ENCODE results near the gene NCKAP1. TPM values are rescaled to one million over a fixed set of nuclear protein-coding genes. Genes with fewer than 3 reads are reported as not detected.
A peak's percentile ranks its signal among the peaks of the same experiment; 100 is the strongest.

Gene NCKAP1
- polyA plus RNA-seq, 1 of the 3 experiments (the other 2 are of a cell fraction): 64.0 TPM

GRCh38 chr2:182891611-182892010, 146.6 kb downstream of the NCKAP1 start (continued):
- TF ChIP-seq, protein P1, sequence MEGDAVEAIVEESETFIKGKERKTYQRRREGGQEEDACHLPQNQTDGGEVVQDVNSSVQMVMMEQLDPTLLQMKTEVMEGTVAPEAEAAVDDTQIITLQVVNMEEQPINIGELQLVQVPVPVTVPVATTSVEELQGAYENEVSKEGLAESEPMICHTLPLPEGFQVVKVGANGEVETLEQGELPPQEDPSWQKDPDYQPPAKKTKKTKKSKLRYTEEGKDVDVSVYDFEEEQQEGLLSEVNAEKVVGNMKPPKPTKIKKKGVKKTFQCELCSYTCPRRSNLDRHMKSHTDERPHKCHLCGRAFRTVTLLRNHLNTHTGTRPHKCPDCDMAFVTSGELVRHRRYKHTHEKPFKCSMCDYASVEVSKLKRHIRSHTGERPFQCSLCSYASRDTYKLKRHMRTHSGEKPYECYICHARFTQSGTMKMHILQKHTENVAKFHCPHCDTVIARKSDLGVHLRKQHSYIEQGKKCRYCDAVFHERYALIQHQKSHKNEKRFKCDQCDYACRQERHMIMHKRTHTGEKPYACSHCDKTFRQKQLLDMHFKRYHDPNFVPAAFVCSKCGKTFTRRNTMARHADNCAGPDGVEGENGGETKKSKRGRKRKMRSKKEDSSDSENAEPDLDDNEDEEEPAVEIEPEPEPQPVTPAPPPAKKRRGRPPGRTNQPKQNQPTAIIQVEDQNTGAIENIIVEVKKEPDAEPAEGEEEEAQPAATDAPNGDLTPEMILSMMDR (IDR thresholded peaks at IDR 0.05): no peak
- TF ChIP-seq POLR2AphosphoS5 (IDR thresholded peaks at IDR 0.05; ENCODE audit: low read depth, low read length): no peak

GRCh38 chr2:182890773-182891378, 147.4 kb downstream of the NCKAP1 start:
- H2AFZ ChIP-seq (ENCODE audit: low read depth): peak overlapping the region; percentile 35; the same call in 1 of the 2 replicates
- H3K9ac ChIP-seq: no peak overlapping the region
- H3K9me2 ChIP-seq: no peaks in the 10 kb centered on the region
- ChIA-PET CTCF (no interaction called here), POLR2A (no interaction called here)
- no peaks in the 10 kb centered on the region for H3F3A ChIP-seq (replicated peaks; ENCODE audit: insufficient read depth)
- H3K4me1 ChIP-seq (ENCODE audit: control insufficient read depth in 1 of 2, insufficient read depth in 2 of 2, low read depth in 1 of 2, low read length in 1 of 2): peaks cover 0 to 10% of the 10 kb centered on the region in 2 experiments; a peak in 1 of 4 replicates
- no peak overlapping the region for H3K27ac ChIP-seq (ENCODE audit: low read depth in 2 of 2, low read length in 1 of 2)
- no peak for DNase-seq
- no peaks in the 10 kb centered on the region; the same call in 1 of the 2 replicates for H3K9me3 ChIP-seq
- H4K20me1 ChIP-seq (ENCODE audit: insufficient read depth): no peaks in the 10 kb centered on the region
- H3K27me3 ChIP-seq (ENCODE audit: insufficient read depth): no peaks in the 10 kb centered on the region
- H3K79me2 ChIP-seq (ENCODE audit: insufficient read depth): no peaks in the 10 kb centered on the region
- no peak overlapping the region for H3K4me3 ChIP-seq (ENCODE audit: low read depth in 2 of 2, low read length in 1 of 2)
- 86% methylated on average over 3 of the region's 3 CpGs for WGBS (ENCODE audit: low lambda C conversion rate)
- H3K4me2 ChIP-seq: no peak overlapping the region
- H3K36me3 ChIP-seq (replicated peaks in 1 of 2; ENCODE audit: control insufficient read depth in 1 of 2, insufficient read depth in 2 of 2, low read length in 1 of 2): no peaks in the 10 kb centered on the region
- no peak for TF ChIP-seq GABPA (IDR thresholded peaks at IDR 0.05; ENCODE audit: low read depth)
- TF ChIP-seq, protein P2, sequence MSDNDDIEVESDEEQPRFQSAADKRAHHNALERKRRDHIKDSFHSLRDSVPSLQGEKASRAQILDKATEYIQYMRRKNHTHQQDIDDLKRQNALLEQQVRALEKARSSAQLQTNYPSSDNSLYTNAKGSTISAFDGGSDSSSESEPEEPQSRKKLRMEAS (IDR thresholded peaks at IDR 0.05; ENCODE audit: low read depth): no peak
- no peak for TF ChIP-seq MXI1 (IDR thresholded peaks at IDR 0.05; ENCODE audit: low read depth, low read length)
- no peak for TF ChIP-seq RXRA (IDR thresholded peaks at IDR 0.05; ENCODE audit: borderline replicate concordance, low read depth)
- TF ChIP-seq REST (IDR thresholded peaks at IDR 0.05; ENCODE audit: low read depth, low read length): no peak
- TF ChIP-seq NFIC (IDR thresholded peaks at IDR 0.05; ENCODE audit: borderline replicate concordance): no peak
- no peak for TF ChIP-seq YY1 (IDR thresholded peaks at IDR 0.05; ENCODE audit: low read depth)
- no peak for TF ChIP-seq TEAD4 (IDR thresholded peaks at IDR 0.05; ENCODE audit: borderline replicate concordance, insufficient read depth)
- TF ChIP-seq CHD2 (IDR thresholded peaks at IDR 0.05; ENCODE audit: low read length, partially characterized antibody): no peak
- TF ChIP-seq POLR2AphosphoS5 (IDR thresholded peaks at IDR 0.05; ENCODE audit: low read depth, low read length): no peak

Measured in SK-N-SH (cell line).